NCI-H1048 (cell line): ENCODE measurements around the gene CA12.
"Not testable (repeated sequence)": the region's sequence is repeated elsewhere in the genome, so short reads cannot be mapped to it uniquely, and the experiment has no call there.

Source experiments
- DNase-seq: peaks from one replicate; lab custom pipeline; 2025; lab: John Stamatoyannopoulos, UW

CA12 gene

GRCh38 chr15:63381301-63382204, at the start of gene CA12:
Gene CA12, minus strand, starts transcription at chr15:63381846. Its CDS starts 126 bp downstream, at chr15:63381720.
- DNase-seq = no peak

GRCh38 chr15:63430766-63431451, 49.3 kb upstream of the CA12 start:
- no peak for DNase-seq

- DNase-seq = no peak
Observed at GRCh38 chr15:63426552-63426951, 44.9 kb upstream of the CA12 start.

GRCh38 chr15:63425426-63425985, 43.9 kb upstream of the CA12 start:
- DNase-seq = no peak

- DNase-seq = no peak
Observed at GRCh38 chr15:63422891-63423590, 41.4 kb upstream of the CA12 start.

GRCh38 chr15:63421433-63421832, 39.8 kb upstream of the CA12 start:
- no peak for DNase-seq

- no peak for DNase-seq
Observed at GRCh38 chr15:63420333-63420747, 38.7 kb upstream of the CA12 start.

GRCh38 chr15:63418811-63419210, 37.2 kb upstream of the CA12 start:
- no peak for DNase-seq

GRCh38 chr15:63417721-63418120, 36.1 kb upstream of the CA12 start:
- DNase-seq = no peak

GRCh38 chr15:63417274-63417673, 35.6 kb upstream of the CA12 start:
- DNase-seq = not testable (repeated sequence)

GRCh38 chr15:63414474-63415120, 33.0 kb upstream of the CA12 start:
- DNase-seq = no peak

GRCh38 chr15:63412551-63412950, 30.9 kb upstream of the CA12 start:
- DNase-seq = no peak

- no peak for DNase-seq
Observed at GRCh38 chr15:63411866-63412265, 30.2 kb upstream of the CA12 start.

- no peak for DNase-seq
Observed at GRCh38 chr15:63409179-63409578, 27.5 kb upstream of the CA12 start.

GRCh38 chr15:63408524-63408923, 26.9 kb upstream of the CA12 start:
- DNase-seq = no peak

- no peak for DNase-seq
Observed at GRCh38 chr15:63407612-63408011, 26.0 kb upstream of the CA12 start.

GRCh38 chr15:63405683-63406390, 24.2 kb upstream of the CA12 start:
- DNase-seq = no peak

GRCh38 chr15:63405159-63405558, 23.5 kb upstream of the CA12 start:
- no peak for DNase-seq

GRCh38 chr15:63403254-63403945, 21.8 kb upstream of the CA12 start:
- no peak for DNase-seq

- DNase-seq = no peak
Observed at GRCh38 chr15:63402498-63403253, 21.0 kb upstream of the CA12 start.
